Measurements from ENCODE around the gene ANKRD1. TPM values are rescaled to one million over a fixed set of nuclear protein-coding genes. Genes with fewer than 3 reads are reported as not detected.
A peak's percentile ranks its signal among the peaks of the same experiment; 100 is the strongest.

ANKRD1 gene
- total and polyA plus RNA-seq, 2 donors (not counting 1 experiment from before 2014, with no cell fraction given) = not detected

GRCh38 chr10:90879062-90879461 is 41.8 kb downstream of the ANKRD1 start:
- H3K27me3 ChIP-seq (replicated peaks in 1 of 4; ENCODE audit: control extremely low read depth in 1 of 4, control insufficient read depth in 3 of 4, insufficient read depth in 4 of 4, low read length in 3 of 4) = no peaks in the 10 kb centered on the region
- H3K79me2 ChIP-seq (ENCODE audit: control insufficient read depth, insufficient read depth, low read length) = peaks cover 2% of the 10 kb centered on the region
- ChIA-PET CTCF (interaction anchor here (0.6 to 2.5 kb wide), 19 partner anchors 7 to 1394 kb away, joined by 3 to 18 read pairs (median 4); partner anchors contain the start of genes HTR7 and RPP30), POLR2A (interaction anchor here (0.6 kb wide), 1 partner anchor 130 kb away, joined by 6 read pairs; no protein-coding TSS in a partner anchor)
- TF ChIP-seq EZH2 (IDR thresholded peaks at IDR 0.05; ENCODE audit: borderline replicate concordance, insufficient read depth, low read depth, low read length, poor library complexity, severe bottlenecking) (no peak), CTCF (IDR thresholded peaks at IDR 0.05) (no peak)
- no peak overlapping the region for H3K27ac Mint-ChIP-seq
- H3K27me3 Mint-ChIP-seq = no peaks in the 10 kb centered on the region
- H3K4me3 ChIP-seq (ENCODE audit: control extremely low read depth in 1 of 5, extremely low read depth in 1 of 5, insufficient read depth in 1 of 5, low read depth in 2 of 5, low read length in 4 of 5) = no peak overlapping the region
- no peak for DNase-seq
- no peaks in the 10 kb centered on the region for H3K9me3 ChIP-seq (ENCODE audit: control extremely low read depth in 1 of 3, control insufficient read depth in 2 of 3, insufficient read depth in 1 of 3, low read length in 2 of 3)
- peaks cover 2% of the 10 kb centered on the region for H3K4me1 Mint-ChIP-seq
- no peak for ATAC-seq (ENCODE audit: low read depth)
- H3K36me3 ChIP-seq (replicated peaks in 1 of 2; ENCODE audit: control extremely low read depth in 1 of 2, control insufficient read depth in 1 of 2, extremely low read depth in 1 of 2, insufficient read depth in 2 of 2, low read length in 1 of 2) = peaks cover 12 to 45% of the 10 kb centered on the region in 2 experiments
- H2AFZ ChIP-seq (ENCODE audit: insufficient read depth, low read depth, low read length, poor library complexity, severe bottlenecking) = no peak overlapping the region
- no peaks in the 10 kb centered on the region for H4K20me1 ChIP-seq (ENCODE audit: control insufficient read depth, insufficient read depth, low read length, poor library complexity, severe bottlenecking)
- no peak overlapping the region for H3K4me2 ChIP-seq (replicated peaks; ENCODE audit: low read depth, low read length, poor library complexity, severe bottlenecking)
- H3K4me3 Mint-ChIP-seq = no peak overlapping the region
- H3K27ac ChIP-seq (ENCODE audit: low read length in 2 of 2) = no peak overlapping the region
- no peaks in the 10 kb centered on the region for H3K9me3 Mint-ChIP-seq (ENCODE audit: insufficient read depth)
- H3K9ac ChIP-seq (ENCODE audit: low read length) = no peak overlapping the region
- intact Hi-C loops (cut with micrococcal nuclease) = loop anchor here (10.0 kb wide), 1 partner anchor 994 kb away; no protein-coding TSS in a partner anchor
- 100% methylated on average over 1 of the region's 2 CpGs for WGBS (ENCODE audit: insufficient coverage)
- no peaks in the 10 kb centered on the region for H3K4me1 ChIP-seq (ENCODE audit: control insufficient read depth in 2 of 2, insufficient read depth in 2 of 2, low read length in 2 of 2)

- Histone ChIP-seq H3K4me1 (ENCODE audit: control insufficient read depth in 2 of 2, insufficient read depth in 2 of 2, low read length in 2 of 2) (peaks cover 16 to 18% of the 10 kb centered on the region in 2 donors), H3K27me3 (replicated peaks in 1 of 4; ENCODE audit: control extremely low read depth in 1 of 4, control insufficient read depth in 3 of 4, insufficient read depth in 4 of 4, low read length in 3 of 4) (peaks cover 0 to 9% (median 3%) of the 10 kb centered on the region in 4 experiments), H3K4me3 (ENCODE audit: control extremely low read depth in 1 of 5, extremely low read depth in 1 of 5, insufficient read depth in 1 of 5, low read depth in 2 of 5, low read length in 4 of 5) (peak overlapping the region; percentile 3 to 96 (median 90)), H3K79me2 (ENCODE audit: control insufficient read depth, insufficient read depth, low read length) (peaks cover 28% of the 10 kb centered on the region), H4K20me1 (ENCODE audit: control insufficient read depth, insufficient read depth, low read length, poor library complexity, severe bottlenecking) (no peaks in the 10 kb centered on the region), H3K9me3 (ENCODE audit: control extremely low read depth in 1 of 3, control insufficient read depth in 2 of 3, insufficient read depth in 1 of 3, low read length in 2 of 3) (peaks cover 0 to 4% (median 1%) of the 10 kb centered on the region in 3 donors), H3K9ac (ENCODE audit: low read length) (peak overlapping the region; percentile 85), H3K27ac (ENCODE audit: low read length in 2 of 2) (peak overlapping the region in 1 of 2 donors; percentile 62), H3K4me2 (replicated peaks; ENCODE audit: low read depth, low read length, poor library complexity, severe bottlenecking) (peak overlapping the region; percentile 81), H3K36me3 (replicated peaks in 1 of 2; ENCODE audit: control extremely low read depth in 1 of 2, control insufficient read depth in 1 of 2, extremely low read depth in 1 of 2, insufficient read depth in 2 of 2, low read length in 1 of 2) (peaks cover 4 to 21% of the 10 kb centered on the region in 2 experiments), H2AFZ (ENCODE audit: insufficient read depth, low read depth, low read length, poor library complexity, severe bottlenecking) (peak overlapping the region; percentile 90)
- Mint-ChIP-seq H3K4me3 (peak overlapping the region; percentile 92), H3K4me1 (peaks cover 32% of the 10 kb centered on the region), H3K27me3 (peaks cover 22% of the 10 kb centered on the region), H3K9me3 (ENCODE audit: insufficient read depth) (peaks cover 3% of the 10 kb centered on the region), H3K27ac (peak overlapping the region; percentile 84)
- DNase-seq (no peak), ATAC-seq (ENCODE audit: low read depth) (no peak)
- no peak for TF ChIP-seq EZH2 (IDR thresholded peaks at IDR 0.05; ENCODE audit: borderline replicate concordance, insufficient read depth, low read depth, low read length, poor library complexity, severe bottlenecking)
- no peak for TF ChIP-seq CTCF (IDR thresholded peaks at IDR 0.05)
- WGBS (ENCODE audit: insufficient coverage) = 33% methylated on average over 5 of the region's 8 CpGs
- ChIA-PET CTCF (interaction anchor here (0.7 to 3.1 kb wide), 3 partner anchors 16 to 127 kb away, joined by 3 to 24 read pairs (median 3); partner anchors contain the start of gene HTR7), POLR2A (no interaction called here)
- intact Hi-C loops (cut with micrococcal nuclease) = loop anchor here (5.0 to 10.0 kb wide), 5 partner anchors 540 to 1230 kb away; partner anchors contain the start of gene HECTD2
Observed at GRCh38 chr10:90872648-90873020, 48.3 kb downstream of the ANKRD1 start.

Data from B cell (primary cell).